Tibial nerve (tissue), 4 donors: ENCODE results near the gene AIFM3.

Source experiments
- EP300 ChIP-seq, 2 donors: sonication (generic); formaldehyde crosslinking; IDR thresholded peaks; one replicate each; pipeline ENCODE4 v1.6.1; 2017; ENCODE audit warnings: antibody characterized with exemption in 2 of 2, mild to moderate bottlenecking in 1 of 2
- POLR2A ChIP-seq, 2 donors: fragments of 450-650 bp; IDR thresholded peaks; one replicate each; pipeline ENCODE4 v1.6.1; 2017; ENCODE audit warnings: antibody characterized with exemption in 2 of 2, mild to moderate bottlenecking in 2 of 2, moderate library complexity in 2 of 2
- TF ChIP-seq, protein P1 (sequence below), 5 experiments: fragments of 200-600 bp in 3 of 5; fragments of 450-650 bp in 2 of 5; sonication (generic) in 3 of 5; IDR thresholded peaks; one replicate each; pipeline ENCODE4 v1.5.1; 2016 to 2019; ENCODE audit warnings: antibody characterized with exemption in 5 of 5, mild to moderate bottlenecking in 3 of 5, moderate library complexity in 2 of 5

DNA sequence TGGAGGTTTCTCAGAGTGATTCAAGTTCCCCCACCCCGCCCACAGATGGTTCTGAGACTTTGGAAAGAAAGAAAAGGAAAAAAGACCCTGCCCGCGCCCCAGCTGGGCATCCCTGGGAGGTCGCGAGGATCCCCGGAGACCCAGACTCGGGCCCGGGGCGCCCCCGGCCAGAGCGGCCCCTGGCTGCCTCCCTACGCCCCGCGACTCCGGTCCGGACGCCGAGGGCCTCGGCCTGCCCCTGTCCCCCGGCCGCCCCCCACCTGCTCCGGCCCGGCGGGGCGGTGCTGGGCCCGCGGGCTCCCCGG is 2.3 kb upstream of the AIFM3 start:
- TF ChIP-seq, protein P1, sequence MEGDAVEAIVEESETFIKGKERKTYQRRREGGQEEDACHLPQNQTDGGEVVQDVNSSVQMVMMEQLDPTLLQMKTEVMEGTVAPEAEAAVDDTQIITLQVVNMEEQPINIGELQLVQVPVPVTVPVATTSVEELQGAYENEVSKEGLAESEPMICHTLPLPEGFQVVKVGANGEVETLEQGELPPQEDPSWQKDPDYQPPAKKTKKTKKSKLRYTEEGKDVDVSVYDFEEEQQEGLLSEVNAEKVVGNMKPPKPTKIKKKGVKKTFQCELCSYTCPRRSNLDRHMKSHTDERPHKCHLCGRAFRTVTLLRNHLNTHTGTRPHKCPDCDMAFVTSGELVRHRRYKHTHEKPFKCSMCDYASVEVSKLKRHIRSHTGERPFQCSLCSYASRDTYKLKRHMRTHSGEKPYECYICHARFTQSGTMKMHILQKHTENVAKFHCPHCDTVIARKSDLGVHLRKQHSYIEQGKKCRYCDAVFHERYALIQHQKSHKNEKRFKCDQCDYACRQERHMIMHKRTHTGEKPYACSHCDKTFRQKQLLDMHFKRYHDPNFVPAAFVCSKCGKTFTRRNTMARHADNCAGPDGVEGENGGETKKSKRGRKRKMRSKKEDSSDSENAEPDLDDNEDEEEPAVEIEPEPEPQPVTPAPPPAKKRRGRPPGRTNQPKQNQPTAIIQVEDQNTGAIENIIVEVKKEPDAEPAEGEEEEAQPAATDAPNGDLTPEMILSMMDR (IDR thresholded peaks at IDR 0.05) = no peak
- TF ChIP-seq EP300 (IDR thresholded peaks at IDR 0.05) (no peak), POLR2A (IDR thresholded peaks at IDR 0.05) (no peak)
